Neutrophil (primary cell): ENCODE results near the gene RASA2.

Source experiments
- H3K27ac ChIP-seq: fragments of 200-600 bp; sonication (generic); 2 replicates; pipeline ENCODE4 v1.5.1; 2016; ENCODE audit warnings: mild to moderate bottlenecking, moderate library complexity
- H3K27me3 ChIP-seq: fragments of 200-600 bp; sonication (generic); 2 replicates; pipeline ENCODE4 v1.6.0; 2016; ENCODE audit warnings: mild to moderate bottlenecking
- H3K36me3 ChIP-seq: fragments of 200-600 bp; sonication (generic); 2 replicates; pipeline ENCODE4 v1.5.1; 2017
- H3K4me1 ChIP-seq, 2 experiments: fragments of 200-600 bp in 1 of 2; sonication (generic) in 1 of 2; 1 replicate in 1 of 2; 2 replicates in 1 of 2; pipeline versions ENCODE4 v1.5.1 to v1.6.1; 2013 to 2016; ENCODE audit warnings: low read depth in 1 of 2, low read length in 1 of 2, mild to moderate bottlenecking in 1 of 2, moderate library complexity in 1 of 2; ENCODE audit not compliant: control insufficient read depth in 1 of 2, insufficient read depth in 1 of 2
- H3K4me3 ChIP-seq, 2 experiments: fragments of 200-600 bp in 1 of 2; sonication (generic) in 1 of 2; 1 replicate in 1 of 2; 2 replicates in 1 of 2; pipeline ENCODE4 v1.5.1; 2013 to 2016; ENCODE audit warnings: low read depth in 1 of 2, low read length in 1 of 2, mild to moderate bottlenecking in 1 of 2, moderate library complexity in 1 of 2
- H3K9me3 ChIP-seq: fragments of 200-600 bp; sonication (generic); 2 replicates; pipeline ENCODE4 v1.5.1; 2016
- CTCF ChIP-seq: fragments of 200-600 bp; sonication (generic); IDR thresholded peaks from 2 replicates; pipeline ENCODE4 v1.5.1; 2016; ENCODE audit warnings: antibody characterized with exemption

The RASA2 gene

GRCh38 chr3:141547791-141548190 is 61.0 kb downstream of the RASA2 start:
- no peak for TF ChIP-seq CTCF
- H3K4me1 ChIP-seq: peaks cover 10 to 19% of the 10 kb centered on the region in 2 experiments
- H3K36me3 ChIP-seq: peaks cover 5% of the 10 kb centered on the region
- no peaks in the 10 kb centered on the region for H3K9me3 ChIP-seq
- no peak overlapping the region for H3K27ac ChIP-seq
- H3K27me3 ChIP-seq: no peaks in the 10 kb centered on the region
- H3K4me3 ChIP-seq: no peak overlapping the region

- Histone ChIP-seq H3K27ac (peak overlapping the region; percentile 67), H3K36me3 (peaks cover 18% of the 10 kb centered on the region), H3K4me1 (peaks cover 22 to 38% of the 10 kb centered on the region in 2 experiments), H3K9me3 (no peaks in the 10 kb centered on the region), H3K4me3 (no peak overlapping the region), H3K27me3 (no peaks in the 10 kb centered on the region)
- TF ChIP-seq CTCF: no peak
Measured at GRCh38 chr3:141550926-141551665, 64.3 kb downstream of the RASA2 start.

- no peak for TF ChIP-seq CTCF
- H3K36me3 ChIP-seq: peaks cover 30% of the 10 kb centered on the region
- H3K9me3 ChIP-seq: no peaks in the 10 kb centered on the region
- H3K4me1 ChIP-seq: peaks cover 22 to 38% of the 10 kb centered on the region in 2 experiments
- no peaks in the 10 kb centered on the region for H3K27me3 ChIP-seq
- H3K4me3 ChIP-seq: peak overlapping the region in 1 of 2 experiments; percentile 17
- peak overlapping the region; percentile 67 for H3K27ac ChIP-seq
Measured at GRCh38 chr3:141552440-141552991, 65.7 kb downstream of the RASA2 start.

- Histone ChIP-seq H3K27ac (peak overlapping the region; percentile 67), H3K4me1 (peaks cover 22 to 38% of the 10 kb centered on the region in 2 experiments), H3K9me3 (no peaks in the 10 kb centered on the region), H3K27me3 (no peaks in the 10 kb centered on the region), H3K4me3 (peak overlapping the region in 1 of 2 experiments; percentile 17), H3K36me3 (peaks cover 30% of the 10 kb centered on the region)
- TF ChIP-seq CTCF: no peak
Measured at GRCh38 chr3:141553055-141553454, 66.2 kb downstream of the RASA2 start.

GRCh38 chr3:141556034-141556433 is 69.2 kb downstream of the RASA2 start:
- no peak for TF ChIP-seq CTCF
- peaks cover 22 to 36% of the 10 kb centered on the region in 2 experiments for H3K4me1 ChIP-seq
- peaks cover 53% of the 10 kb centered on the region for H3K36me3 ChIP-seq
- H3K9me3 ChIP-seq: no peaks in the 10 kb centered on the region
- H3K27ac ChIP-seq: no peak overlapping the region
- H3K27me3 ChIP-seq: no peaks in the 10 kb centered on the region
- no peak overlapping the region for H3K4me3 ChIP-seq
